CD4-positive, CD25-positive, alpha-beta regulatory T cell (primary cell): ENCODE results near the gene CEACAM18. TPM values are rescaled to one million over a fixed set of nuclear protein-coding genes. Genes with fewer than 3 reads are reported as not detected.

Experiments
- ATAC-seq, 2 donors: fragments of 150-1000 bp; cut with Tn5 transposase; one replicate each; pipeline ENCODE4 v1.10.0; 2021; ENCODE audit warnings: low read depth in 2 of 2, moderate number of reproducible peaks in 2 of 2, moderate library complexity in 1 of 2
- DNase-seq, 3 donors: peaks; one replicate each; pipeline versions ENCODE4 v3.0.0 to v3.0.0-alpha.2; 2012 to 2022; ENCODE audit warnings: mixed read lengths in 1 of 3
- H3K27ac ChIP-seq: one replicate; pipeline ENCODE4 v1.7.0; 2013; ENCODE audit warnings: mild to moderate bottlenecking, low read length; ENCODE audit not compliant: insufficient read depth, poor library complexity, severe bottlenecking
- H3K27me3 ChIP-seq: one replicate; pipeline ENCODE4 v1.7.0; 2013; ENCODE audit warnings: low read length; ENCODE audit not compliant: control insufficient read depth, insufficient read depth
- H3K36me3 ChIP-seq: one replicate; pipeline ENCODE4 v1.7.0; 2013; ENCODE audit warnings: mild to moderate bottlenecking, low read length, moderate library complexity; ENCODE audit not compliant: control insufficient read depth, insufficient read depth
- H3K4me1 ChIP-seq: 2 replicates; pipeline ENCODE4 v1.7.0; 2013; ENCODE audit warnings: mild to moderate bottlenecking, low read length; ENCODE audit not compliant: insufficient read depth, control insufficient read depth, poor library complexity, severe bottlenecking
- H3K4me3 ChIP-seq: one replicate; pipeline ENCODE4 v1.7.0; 2013; ENCODE audit warnings: low read depth, mild to moderate bottlenecking, low read length, moderate library complexity
- H3K9me3 ChIP-seq, 2 experiments: 1 replicate in 1 of 2; 2 replicates in 1 of 2; pipeline ENCODE4 v1.7.0; 2013; ENCODE audit warnings: low read length in 2 of 2, mild to moderate bottlenecking in 1 of 2, moderate library complexity in 1 of 2; ENCODE audit not compliant: control insufficient read depth in 2 of 2
- H3K27ac Mint-ChIP-seq, 3 donors: one replicate each; pipeline ENCODE4 v1.8.0; 2020 to 2022; ENCODE audit warnings: mild to moderate bottlenecking in 3 of 3, mixed read lengths in 3 of 3, moderate library complexity in 2 of 3
- H3K27me3 Mint-ChIP-seq: one replicate; pipeline ENCODE4 v1.8.0; 2022; ENCODE audit warnings: mild to moderate bottlenecking, mixed read lengths
- H3K36me3 Mint-ChIP-seq: one replicate; pipeline ENCODE4 v1.8.0; 2020; ENCODE audit warnings: mixed read lengths
- H3K4me1 Mint-ChIP-seq, 4 donors: one replicate each; pipeline ENCODE4 v1.8.0; 2020 to 2022; ENCODE audit warnings: mixed read lengths in 4 of 4, mild to moderate bottlenecking in 1 of 4
- H3K4me3 Mint-ChIP-seq, 4 donors: one replicate each; pipeline ENCODE4 v1.8.0; 2020 to 2022; ENCODE audit warnings: mild to moderate bottlenecking in 4 of 4, mixed read lengths in 4 of 4, moderate library complexity in 3 of 4
- H3K9me3 Mint-ChIP-seq, 7 donors: one replicate each; pipeline ENCODE4 v1.8.0; 2020 to 2022; ENCODE audit warnings: mixed read lengths in 7 of 7, mild to moderate bottlenecking in 3 of 7, moderate library complexity in 2 of 7
- polyA plus RNA-seq, 4 donors: library from polyadenylated mRNA; unstranded; fragments of 300-500 nt; fragmentation: Illumina TruSeq; gene quantifications; one replicate each; pipeline ENCODE4 v1.2.3, GENCODE V29; 2021
- total RNA-seq: library from RNA; stranded (reverse); gene quantifications from one replicate; pipeline ENCODE4 v1.2.3, GENCODE V29; 2022

CEACAM18 gene
- total and polyA plus RNA-seq, 5 donors from 2014 or later, result not detected

DNA sequence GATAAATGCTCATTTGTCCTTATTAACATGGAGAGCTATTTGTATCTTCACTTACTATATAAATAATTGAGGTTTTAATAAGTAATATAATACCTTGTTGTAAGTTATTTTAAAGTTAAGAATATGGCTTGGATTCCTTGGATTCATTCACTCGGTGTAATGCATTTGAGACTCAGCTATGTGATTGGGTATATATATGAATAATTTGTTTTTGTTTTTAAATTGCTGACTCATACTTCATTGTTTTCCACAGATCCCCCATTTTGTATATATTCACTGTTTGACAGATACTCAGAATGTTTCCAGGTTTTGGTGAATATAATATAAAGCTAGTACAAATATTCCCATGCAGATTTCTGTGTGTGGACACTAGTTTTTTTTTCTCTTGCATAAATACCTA is 6.8 kb upstream of the CEACAM18 start:
- Histone ChIP-seq H3K27ac (no peak overlapping the region), H3K36me3 (no peaks in the 10 kb centered on the region), H3K4me3 (no peak overlapping the region), H3K9me3 (no peaks in the 10 kb centered on the region), H3K27me3 (peaks cover 3% of the 10 kb centered on the region), H3K4me1 (no peaks in the 10 kb centered on the region)
- no peak overlapping the region for H3K4me3 Mint-ChIP-seq
- no peak overlapping the region for H3K27ac Mint-ChIP-seq
- peaks cover 0 to 5% (median 2%) of the 10 kb centered on the region in 4 donors for H3K4me1 Mint-ChIP-seq
- no peaks in the 10 kb centered on the region for H3K9me3 Mint-ChIP-seq
- H3K36me3 Mint-ChIP-seq, result no peaks in the 10 kb centered on the region
- DNase-seq (no peak), ATAC-seq (no peak)
- peaks cover 32% of the 10 kb centered on the region for H3K27me3 Mint-ChIP-seq

DNA sequence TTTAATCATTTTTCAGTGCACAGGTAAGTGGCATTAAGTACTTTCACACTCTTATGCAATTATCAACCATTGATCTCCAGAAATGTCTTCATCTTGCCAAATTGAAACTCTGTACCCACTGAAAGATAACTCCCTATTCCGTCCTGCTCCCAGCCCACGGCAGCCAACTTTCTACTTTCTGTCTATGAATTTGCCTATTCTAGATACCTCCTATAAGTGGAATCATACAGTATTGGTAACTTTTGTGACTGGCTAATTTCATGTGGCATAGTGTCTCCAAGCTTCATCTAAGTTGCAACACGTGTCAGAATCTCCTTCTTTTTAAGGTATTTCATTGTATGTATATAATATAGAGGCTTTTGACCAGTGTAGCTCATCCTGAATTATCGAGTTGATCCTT is 5.7 kb upstream of the CEACAM18 start:
- H3K4me3 Mint-ChIP-seq, result no peak overlapping the region
- peaks cover 0 to 4% (median under 1%) of the 10 kb centered on the region in 4 donors for H3K4me1 Mint-ChIP-seq
- H3K9me3 ChIP-seq, result no peaks in the 10 kb centered on the region
- H3K36me3 Mint-ChIP-seq, result no peaks in the 10 kb centered on the region
- H3K4me3 ChIP-seq, result no peak overlapping the region
- H3K4me1 ChIP-seq, result no peaks in the 10 kb centered on the region
- no peak overlapping the region for H3K27ac Mint-ChIP-seq
- H3K27me3 Mint-ChIP-seq, result peaks cover 23% of the 10 kb centered on the region
- no peak overlapping the region for H3K27ac ChIP-seq
- ATAC-seq, result no peak
- H3K9me3 Mint-ChIP-seq, result no peaks in the 10 kb centered on the region
- peaks cover 3% of the 10 kb centered on the region for H3K27me3 ChIP-seq
- DNase-seq, result no peak
- no peaks in the 10 kb centered on the region for H3K36me3 ChIP-seq

DNA sequence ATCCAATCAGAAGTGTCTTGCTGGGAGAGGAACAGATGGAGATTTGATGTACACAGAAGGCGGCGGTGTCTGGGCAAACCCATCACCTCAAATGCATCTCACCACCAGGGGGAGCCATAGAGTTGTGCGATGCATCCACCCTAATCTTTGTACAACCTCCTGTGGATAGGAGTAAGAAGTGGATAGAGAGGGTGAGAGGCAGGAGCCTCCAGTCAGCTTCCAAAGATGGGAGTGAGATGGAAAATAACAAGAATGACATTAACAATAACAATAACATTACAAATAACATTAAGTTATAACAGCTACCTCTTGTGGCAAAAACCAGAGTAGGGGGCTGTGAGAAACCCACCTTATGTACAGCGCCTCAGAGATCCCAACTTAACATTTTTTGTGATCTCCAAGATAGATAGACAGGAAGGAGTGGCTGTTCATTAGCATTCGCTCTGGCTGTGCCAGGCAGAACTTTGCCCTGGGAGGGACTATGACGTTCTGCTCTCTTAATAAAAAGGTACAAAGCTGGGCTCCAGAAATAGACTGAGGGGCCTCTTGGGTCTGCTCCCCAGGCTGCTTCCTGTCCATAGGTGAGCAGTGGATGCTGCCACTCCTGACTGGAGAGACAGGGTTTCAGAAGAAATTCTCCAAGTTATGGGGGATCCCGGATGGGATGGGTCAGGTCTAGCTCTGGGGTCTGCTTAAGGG is 5.2 kb upstream of the CEACAM18 start:
- Mint-ChIP-seq H3K4me3 (no peak overlapping the region), H3K9me3 (no peaks in the 10 kb centered on the region), H3K27me3 (peaks cover 18% of the 10 kb centered on the region), H3K27ac (no peak overlapping the region), H3K36me3 (no peaks in the 10 kb centered on the region), H3K4me1 (peaks cover 0 to 4% (median 0%) of the 10 kb centered on the region in 4 donors)
- no peak overlapping the region for H3K4me3 ChIP-seq
- no peaks in the 10 kb centered on the region for H3K36me3 ChIP-seq
- DNase-seq, result peak; percentile 55 to 75 (median 60)
- peak; percentile 57 to 63 for ATAC-seq
- no peak overlapping the region for H3K27ac ChIP-seq
- peaks cover 3% of the 10 kb centered on the region for H3K27me3 ChIP-seq
- H3K4me1 ChIP-seq, result no peaks in the 10 kb centered on the region
- H3K9me3 ChIP-seq, result no peaks in the 10 kb centered on the region

DNA sequence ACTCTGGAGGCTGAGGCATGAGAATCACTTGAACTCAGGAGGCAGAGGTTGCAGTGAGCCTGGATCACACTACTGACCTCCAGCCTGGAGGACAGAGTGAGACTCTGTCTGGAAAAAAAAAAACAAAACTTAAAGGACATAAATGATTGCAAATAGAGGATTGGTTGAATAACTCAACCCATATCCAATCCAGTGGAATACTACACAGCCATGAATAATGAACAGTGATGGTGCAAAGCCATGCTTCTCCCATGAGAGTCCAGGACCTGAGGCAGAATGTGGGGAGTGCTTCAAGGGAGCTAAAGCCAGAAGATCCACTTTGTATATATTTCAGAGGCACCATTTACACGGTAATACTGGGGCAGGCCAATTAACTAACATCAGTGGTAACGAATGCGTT is 2.2 kb upstream of the CEACAM18 start:
- no peaks in the 10 kb centered on the region for H3K36me3 Mint-ChIP-seq
- no peaks in the 10 kb centered on the region for H3K9me3 ChIP-seq
- no peak overlapping the region for H3K27ac ChIP-seq
- ATAC-seq (no peak), DNase-seq (no peak)
- H3K36me3 ChIP-seq, result no peaks in the 10 kb centered on the region
- H3K4me1 ChIP-seq, result no peaks in the 10 kb centered on the region
- peaks cover 0 to 5% (median 0%) of the 10 kb centered on the region in 4 donors for H3K4me1 Mint-ChIP-seq
- H3K27me3 Mint-ChIP-seq, result peaks cover 18% of the 10 kb centered on the region
- peaks cover 3% of the 10 kb centered on the region for H3K27me3 ChIP-seq
- no peak overlapping the region for H3K4me3 Mint-ChIP-seq
- H3K27ac Mint-ChIP-seq, result no peak overlapping the region
- H3K4me3 ChIP-seq, result no peak overlapping the region
- no peaks in the 10 kb centered on the region for H3K9me3 Mint-ChIP-seq

DNA sequence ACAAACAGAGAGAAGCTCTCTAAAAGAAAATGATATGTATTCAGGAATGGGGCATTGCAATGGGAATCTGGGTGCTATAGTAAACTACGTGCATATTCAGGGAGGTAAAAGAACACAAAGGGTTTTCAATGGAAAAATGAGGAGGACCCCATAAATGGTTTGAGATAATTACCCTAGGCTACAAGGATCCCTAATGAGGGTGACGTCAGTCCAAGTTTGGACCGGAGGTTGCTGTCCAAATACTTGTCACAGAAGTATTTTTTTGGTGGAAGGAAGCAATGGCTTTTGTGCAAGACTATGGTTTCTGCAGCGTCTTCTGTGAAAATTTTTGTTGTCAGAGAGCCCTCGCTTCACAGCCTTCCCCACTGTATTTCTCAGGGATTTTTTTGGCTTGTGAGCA is 995 bp upstream of the CEACAM18 start:
- Histone ChIP-seq H3K27me3 (peaks cover 3% of the 10 kb centered on the region), H3K4me1 (no peaks in the 10 kb centered on the region), H3K9me3 (no peaks in the 10 kb centered on the region), H3K4me3 (no peak overlapping the region), H3K27ac (no peak overlapping the region), H3K36me3 (no peaks in the 10 kb centered on the region)
- ATAC-seq (no peak), DNase-seq (no peak)
- no peaks in the 10 kb centered on the region for H3K36me3 Mint-ChIP-seq
- H3K27ac Mint-ChIP-seq, result no peak overlapping the region
- H3K4me3 Mint-ChIP-seq, result peak overlapping the region in 1 of 4 donors; percentile 27
- peaks cover 0 to 5% (median 0%) of the 10 kb centered on the region in 4 donors for H3K4me1 Mint-ChIP-seq
- peaks cover 18% of the 10 kb centered on the region for H3K27me3 Mint-ChIP-seq
- H3K9me3 Mint-ChIP-seq, result no peaks in the 10 kb centered on the region

DNA sequence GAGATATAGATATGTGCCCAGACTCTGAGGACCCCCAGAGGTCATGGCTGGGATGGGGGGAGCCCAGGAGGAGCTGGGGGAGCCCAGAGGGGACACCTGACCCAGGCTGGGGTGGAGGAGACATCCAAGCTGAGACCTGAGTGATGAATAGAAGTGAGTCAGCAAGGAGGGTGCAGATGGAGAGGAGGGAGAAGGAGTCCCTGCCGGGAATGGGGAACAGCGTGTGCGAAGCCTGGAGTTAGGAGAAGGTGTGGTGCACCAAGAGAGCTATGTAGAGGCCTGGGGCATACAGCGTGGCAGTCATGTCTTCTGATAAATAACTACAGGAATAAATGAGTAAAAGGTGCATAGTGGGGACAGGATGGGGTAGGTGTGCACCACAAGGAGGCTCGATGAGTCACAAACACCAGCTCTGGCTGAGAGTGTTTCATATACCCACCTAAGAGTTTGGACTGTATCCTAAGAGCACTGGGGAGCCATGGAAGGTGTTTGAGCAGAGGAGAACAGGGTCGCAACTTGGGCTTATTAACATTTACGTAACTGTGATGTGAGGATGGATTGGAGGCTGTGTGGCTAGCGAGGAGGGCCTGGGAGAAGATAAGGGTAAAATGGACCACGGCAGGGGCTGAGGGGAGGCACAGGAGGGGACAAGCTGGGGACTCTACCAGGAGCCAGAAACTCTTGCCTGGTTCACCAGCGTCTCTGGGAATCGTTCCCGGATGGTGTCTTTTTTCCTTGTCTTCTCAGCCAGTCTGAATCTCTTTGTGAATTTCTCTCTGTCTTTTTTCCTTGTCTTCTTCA is 1.4 kb downstream of the CEACAM18 start:
- no peak for ATAC-seq
- Mint-ChIP-seq H3K27ac (no peak overlapping the region), H3K9me3 (no peaks in the 10 kb centered on the region), H3K4me3 (no peak overlapping the region), H3K27me3 (peaks cover 6% of the 10 kb centered on the region), H3K36me3 (no peaks in the 10 kb centered on the region), H3K4me1 (peaks cover 0 to 1% (median 0%) of the 10 kb centered on the region in 4 donors)
- Histone ChIP-seq H3K4me1 (no peaks in the 10 kb centered on the region), H3K27ac (no peak overlapping the region), H3K9me3 (no peaks in the 10 kb centered on the region), H3K4me3 (no peak overlapping the region), H3K36me3 (no peaks in the 10 kb centered on the region), H3K27me3 (no peaks in the 10 kb centered on the region)
- no peak for DNase-seq

DNA sequence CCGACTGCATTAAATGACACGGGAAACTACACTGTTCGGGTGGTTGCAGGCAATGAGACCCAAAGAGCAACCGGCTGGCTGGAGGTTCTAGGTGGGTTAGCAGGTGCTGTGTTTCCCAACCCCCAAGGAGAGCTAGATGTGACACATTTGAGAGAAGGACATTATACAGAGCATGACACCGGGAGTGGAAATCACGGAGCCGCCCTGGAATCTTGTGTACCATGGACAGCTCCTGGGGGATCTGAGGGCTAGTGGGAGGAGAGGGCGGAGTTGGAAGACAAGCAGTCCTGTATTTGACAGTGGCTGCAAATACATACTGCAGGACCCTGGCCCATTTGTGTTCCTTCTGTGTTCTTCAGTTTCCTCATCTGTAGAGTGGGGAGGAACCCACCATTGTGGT is 2.3 kb downstream of the CEACAM18 start:
- H3K27me3 Mint-ChIP-seq, result no peaks in the 10 kb centered on the region
- no peaks in the 10 kb centered on the region for H3K9me3 Mint-ChIP-seq
- no peaks in the 10 kb centered on the region for H3K36me3 Mint-ChIP-seq
- no peak for ATAC-seq
- H3K4me3 Mint-ChIP-seq, result no peak overlapping the region
- no peaks in the 10 kb centered on the region for H3K36me3 ChIP-seq
- no peaks in the 10 kb centered on the region for H3K9me3 ChIP-seq
- H3K4me3 ChIP-seq, result no peak overlapping the region
- peaks cover 0 to 1% (median 0%) of the 10 kb centered on the region in 4 donors for H3K4me1 Mint-ChIP-seq
- H3K4me1 ChIP-seq, result no peaks in the 10 kb centered on the region
- H3K27me3 ChIP-seq, result no peaks in the 10 kb centered on the region
- peak overlapping the region in 1 of 3 donors; percentile 64 for H3K27ac Mint-ChIP-seq
- no peak for DNase-seq
- no peak overlapping the region for H3K27ac ChIP-seq
